ENCODE data around the gene PTPRM.

- TF ChIP-seq POLR2AphosphoS5 (IDR thresholded peaks at IDR 0.05; ENCODE audit: low read depth, low read length) = no peak
- no peak for TF ChIP-seq CTCF (IDR thresholded peaks at IDR 0.05)
- no peak for TF ChIP-seq TCF7L2 (IDR thresholded peaks at IDR 0.05; ENCODE audit: low read depth, low read length)
- TF ChIP-seq, protein P1, sequence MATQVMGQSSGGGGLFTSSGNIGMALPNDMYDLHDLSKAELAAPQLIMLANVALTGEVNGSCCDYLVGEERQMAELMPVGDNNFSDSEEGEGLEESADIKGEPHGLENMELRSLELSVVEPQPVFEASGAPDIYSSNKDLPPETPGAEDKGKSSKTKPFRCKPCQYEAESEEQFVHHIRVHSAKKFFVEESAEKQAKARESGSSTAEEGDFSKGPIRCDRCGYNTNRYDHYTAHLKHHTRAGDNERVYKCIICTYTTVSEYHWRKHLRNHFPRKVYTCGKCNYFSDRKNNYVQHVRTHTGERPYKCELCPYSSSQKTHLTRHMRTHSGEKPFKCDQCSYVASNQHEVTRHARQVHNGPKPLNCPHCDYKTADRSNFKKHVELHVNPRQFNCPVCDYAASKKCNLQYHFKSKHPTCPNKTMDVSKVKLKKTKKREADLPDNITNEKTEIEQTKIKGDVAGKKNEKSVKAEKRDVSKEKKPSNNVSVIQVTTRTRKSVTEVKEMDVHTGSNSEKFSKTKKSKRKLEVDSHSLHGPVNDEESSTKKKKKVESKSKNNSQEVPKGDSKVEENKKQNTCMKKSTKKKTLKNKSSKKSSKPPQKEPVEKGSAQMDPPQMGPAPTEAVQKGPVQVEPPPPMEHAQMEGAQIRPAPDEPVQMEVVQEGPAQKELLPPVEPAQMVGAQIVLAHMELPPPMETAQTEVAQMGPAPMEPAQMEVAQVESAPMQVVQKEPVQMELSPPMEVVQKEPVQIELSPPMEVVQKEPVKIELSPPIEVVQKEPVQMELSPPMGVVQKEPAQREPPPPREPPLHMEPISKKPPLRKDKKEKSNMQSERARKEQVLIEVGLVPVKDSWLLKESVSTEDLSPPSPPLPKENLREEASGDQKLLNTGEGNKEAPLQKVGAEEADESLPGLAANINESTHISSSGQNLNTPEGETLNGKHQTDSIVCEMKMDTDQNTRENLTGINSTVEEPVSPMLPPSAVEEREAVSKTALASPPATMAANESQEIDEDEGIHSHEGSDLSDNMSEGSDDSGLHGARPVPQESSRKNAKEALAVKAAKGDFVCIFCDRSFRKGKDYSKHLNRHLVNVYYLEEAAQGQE (IDR thresholded peaks at IDR 0.05; ENCODE audit: insufficient read depth in 1 of 2, low read depth in 2 of 2, low read length in 1 of 2) = no peak
These were observed 641.6 kb downstream of the PTPRM start for GRCh38 chr18:8208716-8209115.

Data from Panc1 (cell line).